ENCODE measurements around the gene DHX8.

GRCh38 chr17:43545383-43545632, 61.5 kb downstream of the DHX8 start:
- TF ChIP-seq GATA2 (IDR thresholded peaks at IDR 0.05; ENCODE audit: low read depth, low read length) (no peak), GATA3 (IDR thresholded peaks at IDR 0.05; ENCODE audit: low read depth, low read length) (no peak)

All from SH-SY5Y (cell line).